Measurements from ENCODE around the gene SLC22A31. TPM values are rescaled to one million over a fixed set of nuclear protein-coding genes. Genes with fewer than 3 reads are reported as not detected.
"Not testable (repeated sequence)": the region's sequence is repeated elsewhere in the genome, so short reads cannot be mapped to it uniquely, and the experiment has no call there.

The SLC22A31 gene
- total RNA-seq, 2 experiments from 2014 or later, result 1.8 to 2.8 TPM

DNA sequence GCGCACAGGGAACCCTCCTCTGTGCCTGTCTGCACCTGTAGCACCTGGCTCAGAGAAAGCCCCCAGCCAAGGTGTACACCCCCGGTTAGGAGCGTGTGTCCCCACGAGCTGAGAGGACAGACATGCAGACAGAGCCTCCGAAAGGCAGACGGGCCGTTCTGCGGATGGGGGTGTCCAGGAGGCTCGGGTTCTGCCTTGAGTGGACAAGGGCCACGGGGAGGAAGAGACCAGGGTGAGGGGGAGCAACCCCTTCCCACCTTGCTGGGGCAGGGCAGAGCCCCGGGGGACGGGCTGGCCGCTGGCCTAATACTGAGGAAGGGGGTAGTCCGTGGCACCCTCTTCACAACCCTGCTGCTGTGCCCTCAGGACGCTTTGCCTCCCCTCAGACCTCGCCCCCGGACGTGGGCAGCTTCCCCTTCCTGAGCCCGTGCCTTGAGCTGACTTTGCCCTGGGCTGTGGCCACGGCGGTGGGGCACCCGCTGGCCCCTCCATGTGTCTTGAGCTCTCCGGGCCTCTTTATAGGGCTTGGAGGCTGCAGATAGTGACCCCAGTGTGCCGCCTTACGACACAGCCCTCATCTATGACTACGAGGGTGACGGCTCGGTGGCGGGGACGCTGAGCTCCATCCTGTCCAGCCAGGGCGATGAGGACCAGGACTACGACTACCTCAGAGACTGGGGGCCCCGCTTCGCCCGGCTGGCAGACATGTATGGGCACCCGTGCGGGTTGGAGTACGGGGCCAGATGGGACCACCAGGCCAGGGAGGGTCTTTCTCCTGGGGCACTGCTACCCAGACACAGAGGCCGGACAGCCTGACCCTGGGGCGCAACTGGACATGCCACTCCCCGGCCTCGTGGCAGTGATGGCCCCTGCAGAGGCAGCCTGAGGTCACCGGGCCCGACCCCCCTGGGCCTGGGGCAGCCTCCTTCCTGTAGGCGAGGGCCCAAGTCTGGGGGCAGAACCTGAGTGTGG, 5.7 kb downstream of the SLC22A31 start:
- Mint-ChIP-seq H3K4me1 (no peaks in the 10 kb centered on the region), H3K4me3 (no peak overlapping the region), H3K9me3 (no peaks in the 10 kb centered on the region), H3K36me3 (ENCODE audit: low read depth) (no peaks in the 10 kb centered on the region), H3K27ac (no peak overlapping the region), H3K27me3 (no peaks in the 10 kb centered on the region)
- DNase-seq, result peak; percentile 5
- CTCF ChIA-PET, result no interaction called here
- POLR2A ChIA-PET, result no interaction called here

DNA sequence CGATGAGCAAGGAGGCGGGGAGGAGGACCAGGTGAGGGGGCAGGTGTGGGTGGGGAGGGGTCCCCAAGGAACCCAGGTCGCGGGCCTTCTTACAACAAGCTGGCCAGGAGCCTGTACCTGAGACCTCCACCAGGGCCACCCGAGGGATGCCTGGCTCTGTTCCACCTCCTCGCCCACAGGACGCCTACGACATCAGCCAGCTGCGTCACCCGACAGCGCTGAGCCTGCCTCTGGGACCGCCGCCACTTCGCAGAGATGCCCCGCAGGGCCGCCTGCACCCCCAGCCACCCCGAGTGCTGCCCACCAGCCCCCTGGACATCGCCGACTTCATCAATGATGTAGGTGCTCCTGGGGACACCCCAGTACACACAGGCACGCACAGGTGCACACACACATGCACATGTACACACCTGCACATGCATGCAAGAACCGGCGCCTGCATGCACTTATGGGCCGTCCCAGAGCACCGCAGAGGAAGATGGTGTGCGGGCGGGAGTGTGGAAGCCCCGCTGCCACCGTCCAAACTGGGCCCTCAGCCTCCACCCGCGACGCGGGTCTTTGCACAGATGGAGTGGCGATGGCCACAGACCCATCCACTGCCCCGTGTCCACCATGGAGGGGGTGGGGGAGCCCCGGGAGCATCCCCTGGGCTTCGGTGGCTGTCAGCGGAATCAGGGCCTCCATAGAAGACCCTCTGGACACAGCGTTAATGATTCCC, 6.6 kb downstream of the SLC22A31 start:
- ChIA-PET POLR2A (no interaction called here), CTCF (no interaction called here)
- DNase-seq, result no peak
- H3K4me3 Mint-ChIP-seq, result no peak overlapping the region
- no peak overlapping the region for H3K27ac Mint-ChIP-seq
- no peaks in the 10 kb centered on the region for H3K27me3 Mint-ChIP-seq
- no peaks in the 10 kb centered on the region for H3K9me3 Mint-ChIP-seq
- H3K4me1 Mint-ChIP-seq, result no peaks in the 10 kb centered on the region
- no peaks in the 10 kb centered on the region for H3K36me3 Mint-ChIP-seq (ENCODE audit: low read depth)

DNA sequence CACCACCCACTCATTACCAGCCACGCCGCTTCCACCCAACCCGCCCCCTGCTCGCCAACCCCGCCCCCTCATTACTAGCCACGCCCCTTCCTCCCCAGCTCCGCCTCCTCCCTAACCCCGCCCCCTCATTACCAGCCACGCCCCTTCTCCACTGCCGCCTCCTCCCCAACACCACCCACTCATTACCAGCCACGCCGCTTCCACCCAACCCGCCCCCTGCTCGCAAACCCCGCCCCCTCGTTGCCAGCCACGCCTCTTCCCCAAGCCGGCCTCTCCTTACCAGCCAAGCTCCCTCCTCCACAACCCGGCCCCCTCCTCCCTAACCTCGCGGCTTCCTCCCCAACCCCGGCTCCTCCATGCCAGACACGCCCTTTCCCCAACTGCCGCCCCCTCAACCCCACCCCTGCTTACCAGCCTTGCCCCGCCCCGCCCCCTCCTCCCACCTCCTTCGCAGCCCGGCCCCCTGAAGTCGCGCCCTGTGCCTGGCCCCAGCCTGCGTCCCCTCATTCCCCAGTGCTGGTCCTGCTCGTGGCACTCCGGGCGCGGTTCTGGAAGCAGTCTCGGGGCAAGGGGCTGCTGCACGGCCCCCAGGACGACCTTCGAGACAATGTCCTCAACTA, 7.3 kb downstream of the SLC22A31 start:
- DNase-seq, result peak; percentile 45

DNA sequence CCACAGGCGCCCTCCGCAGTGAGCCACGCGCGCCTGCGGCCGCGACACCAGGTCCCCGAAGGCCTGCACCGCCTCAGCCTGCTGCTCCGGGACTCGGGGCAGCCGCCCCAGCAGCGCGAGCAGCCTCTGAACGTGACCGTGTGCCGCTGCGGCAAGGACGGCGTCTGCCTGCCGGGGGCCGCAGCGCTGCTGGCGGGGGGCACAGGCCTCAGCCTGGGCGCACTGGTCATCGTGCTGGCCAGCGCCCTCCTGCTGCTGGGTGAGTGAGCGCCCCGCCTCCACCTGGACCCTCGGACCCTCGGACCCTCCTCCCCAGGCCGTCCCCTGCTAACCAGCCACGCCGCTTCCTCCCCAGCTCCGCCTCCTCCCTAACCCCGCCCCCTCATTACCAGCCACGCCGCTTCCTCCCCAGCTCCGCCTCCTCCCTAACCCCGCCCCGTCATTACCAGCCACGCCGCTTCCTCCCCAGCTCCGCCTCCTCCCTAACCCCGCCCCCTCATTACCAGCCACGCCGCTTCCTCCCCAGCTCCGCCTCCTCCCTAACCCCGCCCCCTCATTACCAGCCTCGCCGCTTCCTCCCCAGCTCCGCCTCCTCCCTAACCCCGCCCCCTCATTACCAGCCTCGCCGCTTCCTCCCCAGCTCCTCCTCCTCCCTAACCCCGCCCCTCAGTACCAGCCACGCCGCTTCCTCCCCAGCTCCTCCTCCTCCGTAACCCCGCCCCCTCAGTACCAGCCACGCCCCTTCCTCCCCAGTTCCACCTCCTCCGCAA, 8.0 kb downstream of the SLC22A31 start:
- not testable (repeated sequence) for H3K36me3 Mint-ChIP-seq (ENCODE audit: low read depth); H3K9me3 Mint-ChIP-seq; H3K4me1 Mint-ChIP-seq; H3K4me3 Mint-ChIP-seq; H3K27ac Mint-ChIP-seq; H3K27me3 Mint-ChIP-seq
- peak; percentile 62 for DNase-seq
- ChIA-PET POLR2A (interaction anchor here (0.6 kb wide), 1 partner anchor 553 kb away, joined by 3 read pairs; no protein-coding TSS in a partner anchor), CTCF (interaction anchor here (0.8 to 0.9 kb wide), 2 partner anchors 12 to 24 kb away, joined by 4 read pairs; no protein-coding TSS in a partner anchor)

More for the DNA sequence above, 7.3 kb downstream of the SLC22A31 start:
- CTCF ChIA-PET, result interaction anchor here (0.8 to 0.9 kb wide), 2 partner anchors 13 to 23 kb away, joined by 4 read pairs; no protein-coding TSS in a partner anchor
- Mint-ChIP-seq H3K27me3 (no peaks in the 10 kb centered on the region), H3K27ac (no peak overlapping the region), H3K36me3 (ENCODE audit: low read depth) (no peaks in the 10 kb centered on the region), H3K9me3 (no peaks in the 10 kb centered on the region), H3K4me3 (no peak overlapping the region), H3K4me1 (no peaks in the 10 kb centered on the region)
- POLR2A ChIA-PET, result interaction anchor here (0.6 kb wide), 1 partner anchor 554 kb away, joined by 3 read pairs; no protein-coding TSS in a partner anchor

DNA sequence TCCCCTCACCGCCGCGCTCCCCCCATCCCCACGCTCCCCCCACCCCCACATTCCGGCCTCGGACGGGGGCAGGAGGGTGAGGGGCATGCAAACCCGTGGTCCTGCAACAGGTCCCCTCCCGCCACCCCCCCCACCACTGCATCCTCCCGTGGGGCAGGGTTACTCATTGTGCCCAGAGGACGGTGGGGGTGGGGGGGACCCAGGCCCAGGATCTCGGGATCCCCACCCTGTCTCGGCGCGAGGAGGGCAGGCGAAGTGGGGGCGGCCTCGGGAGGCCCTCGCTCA, 8.5 kb downstream of the SLC22A31 start:
- DNase-seq, result no peak
- Mint-ChIP-seq H3K27ac (no peak overlapping the region), H3K4me3 (no peak overlapping the region), H3K4me1 (no peaks in the 10 kb centered on the region), H3K9me3 (no peaks in the 10 kb centered on the region), H3K36me3 (ENCODE audit: low read depth) (no peaks in the 10 kb centered on the region), H3K27me3 (no peaks in the 10 kb centered on the region)
- POLR2A ChIA-PET, result no interaction called here
- CTCF ChIA-PET, result no interaction called here

DNA sequence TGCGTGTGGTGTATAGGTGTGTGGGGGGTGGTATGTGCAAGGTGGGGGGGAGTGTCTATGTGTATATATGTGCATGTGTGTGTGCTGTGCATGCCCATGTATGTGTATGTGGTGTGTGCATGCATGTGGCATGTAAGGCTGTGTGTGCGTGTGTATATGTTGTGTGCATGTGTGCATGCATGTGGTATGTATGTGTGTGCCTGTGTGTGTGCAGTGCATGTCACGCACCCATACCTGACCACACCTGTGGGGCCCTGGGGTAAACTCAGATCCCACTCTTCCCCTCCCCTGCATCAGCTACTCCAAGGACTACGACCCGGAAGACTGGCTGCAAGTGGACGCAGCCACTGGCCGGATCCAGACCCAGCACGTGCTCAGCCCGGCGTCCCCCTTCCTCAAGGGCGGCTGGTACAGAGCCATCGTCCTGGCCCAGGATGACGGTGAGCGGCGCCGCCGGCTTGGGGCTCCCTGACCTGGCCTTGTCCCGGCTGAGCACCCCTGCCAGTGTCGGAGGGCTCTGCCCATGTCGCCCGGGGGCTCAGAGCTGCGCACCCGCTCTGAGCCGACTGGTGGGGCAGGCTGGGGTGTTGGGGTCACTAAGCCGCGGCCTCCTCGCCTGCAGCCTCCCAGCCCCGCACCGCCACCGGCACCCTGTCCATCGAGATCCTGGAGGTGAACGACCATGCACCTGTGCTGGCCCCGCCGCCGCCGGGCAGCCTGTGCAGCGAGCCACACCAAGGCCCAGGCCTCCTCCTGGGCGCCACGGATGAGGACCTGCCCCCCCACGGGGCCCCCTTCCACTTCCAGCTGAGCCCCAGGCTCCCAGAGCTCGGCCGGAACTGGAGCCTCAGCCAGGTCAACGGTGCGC, 9.1 kb downstream of the SLC22A31 start:
- CTCF ChIA-PET, result no interaction called here
- H3K9me3 Mint-ChIP-seq, result no peaks in the 10 kb centered on the region
- no peak overlapping the region for H3K4me3 Mint-ChIP-seq
- POLR2A ChIA-PET, result no interaction called here
- no peaks in the 10 kb centered on the region for H3K27me3 Mint-ChIP-seq
- H3K4me1 Mint-ChIP-seq, result no peaks in the 10 kb centered on the region
- H3K27ac Mint-ChIP-seq, result no peak overlapping the region
- H3K36me3 Mint-ChIP-seq (ENCODE audit: low read depth), result no peaks in the 10 kb centered on the region
- no peak for DNase-seq

DNA sequence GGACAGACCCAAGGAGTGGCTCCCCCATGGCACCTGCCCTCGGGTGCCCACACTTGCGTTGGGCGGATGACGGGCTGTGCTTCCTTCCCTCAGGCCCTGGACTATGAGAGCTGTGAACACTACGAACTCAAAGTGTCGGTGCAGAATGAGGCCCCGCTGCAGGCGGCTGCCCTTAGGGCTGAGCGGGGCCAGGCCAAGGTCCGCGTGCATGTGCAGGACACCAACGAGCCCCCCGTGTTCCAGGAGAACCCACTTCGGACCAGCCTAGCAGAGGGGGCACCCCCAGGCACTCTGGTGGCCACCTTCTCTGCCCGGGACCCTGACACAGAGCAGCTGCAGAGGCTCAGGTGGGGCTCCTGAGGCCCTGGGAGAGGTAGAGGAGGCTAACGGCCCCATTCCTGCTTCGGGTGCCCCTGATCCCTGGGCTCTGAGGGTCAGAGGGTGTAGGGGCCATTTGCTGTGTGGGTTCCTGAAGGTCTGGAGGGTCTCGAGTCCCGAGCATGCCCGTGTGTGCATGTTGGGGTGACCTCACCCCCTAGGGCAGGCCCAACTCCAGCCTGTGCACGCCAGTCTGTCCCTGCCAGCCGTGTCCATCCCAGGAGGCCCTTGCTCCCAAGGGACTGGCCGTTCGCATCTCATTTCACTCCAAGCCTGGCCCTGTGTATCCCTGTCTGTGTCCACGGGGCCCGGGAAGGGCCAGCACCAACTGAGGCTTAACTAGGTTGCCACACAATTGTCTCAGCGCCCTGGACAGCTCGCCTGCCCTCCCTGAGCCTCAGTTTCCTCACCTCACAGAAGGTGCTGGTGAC, 10.0 kb downstream of the SLC22A31 start:
- Mint-ChIP-seq H3K9me3 (no peaks in the 10 kb centered on the region), H3K4me1 (no peaks in the 10 kb centered on the region), H3K36me3 (ENCODE audit: low read depth) (no peaks in the 10 kb centered on the region), H3K4me3 (no peak overlapping the region), H3K27me3 (no peaks in the 10 kb centered on the region), H3K27ac (no peak overlapping the region)
- POLR2A ChIA-PET, result no interaction called here
- CTCF ChIA-PET, result no interaction called here
- DNase-seq, result no peak

DNA sequence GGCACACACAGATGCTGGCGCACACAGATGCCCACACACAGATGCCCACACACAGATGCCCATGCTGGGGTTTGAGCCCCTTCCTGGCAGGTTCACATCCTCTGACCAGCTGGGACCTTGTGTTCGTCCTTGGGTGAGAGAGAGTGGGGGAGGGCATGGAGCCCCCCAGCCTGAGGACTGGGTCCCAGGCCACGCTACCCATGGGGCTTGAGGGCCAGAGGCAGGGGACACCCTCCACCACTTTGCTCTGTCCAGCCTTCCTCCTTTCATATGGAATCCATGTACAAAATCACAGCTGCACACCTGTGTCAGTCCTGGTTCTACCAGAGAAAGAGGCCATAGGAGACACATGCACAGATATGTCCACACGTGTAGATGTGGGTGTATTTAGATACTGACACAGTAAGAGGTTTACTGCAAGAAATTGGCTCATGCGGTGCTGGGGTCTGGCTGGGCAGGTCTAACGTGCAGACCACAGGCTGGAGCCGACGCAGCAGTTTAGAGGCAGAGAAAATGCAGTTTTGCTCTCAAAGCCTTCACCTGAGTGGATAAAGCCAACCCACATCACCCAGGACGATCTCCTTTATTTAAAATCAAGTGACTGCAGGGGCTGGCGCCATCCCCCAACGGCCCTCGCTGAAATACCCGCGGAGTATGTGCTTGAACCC, 10.8 kb downstream of the SLC22A31 start:
- H3K4me1 Mint-ChIP-seq, result no peaks in the 10 kb centered on the region
- H3K27me3 Mint-ChIP-seq, result no peaks in the 10 kb centered on the region
- H3K4me3 Mint-ChIP-seq, result no peak overlapping the region
- no peaks in the 10 kb centered on the region for H3K9me3 Mint-ChIP-seq
- DNase-seq, result no peak
- no peaks in the 10 kb centered on the region for H3K36me3 Mint-ChIP-seq (ENCODE audit: low read depth)
- CTCF ChIA-PET, result no interaction called here
- POLR2A ChIA-PET, result no interaction called here
- H3K27ac Mint-ChIP-seq, result no peak overlapping the region

DNA sequence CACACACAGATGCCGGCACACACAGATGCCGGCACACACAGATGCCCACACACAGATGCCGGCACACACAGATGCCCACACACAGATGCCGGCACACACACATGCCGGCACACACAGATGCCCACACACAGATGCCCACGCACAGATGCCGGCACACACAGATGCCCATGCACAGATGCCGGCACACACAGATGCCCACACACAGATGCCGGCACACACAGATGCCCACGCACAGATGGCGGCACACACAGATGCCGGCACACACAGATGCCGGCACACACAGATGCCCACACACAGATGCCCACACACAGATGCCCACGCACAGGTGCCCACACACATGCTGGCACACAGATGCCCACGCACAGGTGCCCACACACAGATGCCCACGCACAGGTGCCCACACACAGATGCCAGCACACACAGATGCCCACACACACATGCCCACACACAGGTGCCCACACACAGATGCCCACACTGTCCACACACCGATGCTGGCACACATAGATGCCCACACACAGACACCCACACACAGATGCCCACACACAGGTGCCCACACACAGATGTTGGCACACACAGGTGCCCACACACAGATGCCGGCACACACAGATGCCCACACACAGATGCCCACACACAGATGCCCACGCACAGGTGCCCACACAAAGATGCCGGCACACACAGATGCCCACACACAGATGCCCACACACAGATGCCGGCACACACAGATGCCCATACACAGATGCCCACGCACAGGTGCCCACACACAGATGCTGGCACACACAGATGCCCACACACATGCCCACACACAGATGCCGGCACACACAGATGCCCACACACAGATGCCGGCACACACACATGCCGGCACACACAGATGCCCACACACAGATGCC, 11.6 kb downstream of the SLC22A31 start:
- H3K27me3 Mint-ChIP-seq, result not testable (repeated sequence)

DNA sequence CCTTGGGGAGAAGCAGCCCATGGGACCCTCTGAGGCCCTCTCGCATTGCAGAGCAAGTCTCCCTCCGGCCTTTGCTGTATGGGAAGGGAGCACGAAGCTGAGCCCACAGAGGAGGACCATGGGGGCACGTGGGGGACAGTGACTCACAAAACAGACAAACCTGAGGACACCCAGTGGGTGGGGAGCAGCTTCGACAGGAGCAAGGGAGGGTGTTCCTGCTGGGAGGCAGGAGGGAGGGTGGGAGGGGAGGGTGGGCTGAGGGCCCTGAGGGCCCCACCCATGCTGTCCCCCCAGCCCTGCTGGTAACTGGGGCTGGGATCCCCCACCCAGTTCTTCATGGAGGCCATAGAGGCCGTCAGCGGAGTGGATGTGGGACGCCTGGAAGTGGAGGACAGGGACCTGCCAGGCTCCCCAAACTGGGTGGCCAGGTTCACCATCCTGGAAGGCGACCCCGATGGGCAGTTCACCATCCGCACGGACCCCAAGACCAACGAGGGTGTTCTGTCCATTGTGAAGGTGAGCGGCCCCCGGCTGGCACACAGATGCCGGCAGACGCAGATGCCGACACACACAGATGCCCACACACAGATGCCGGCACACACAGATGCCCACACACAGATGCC, 12.5 kb downstream of the SLC22A31 start:
- no peaks in the 10 kb centered on the region for H3K36me3 Mint-ChIP-seq (ENCODE audit: low read depth)
- H3K9me3 Mint-ChIP-seq, result no peaks in the 10 kb centered on the region
- ChIA-PET CTCF (interaction anchor here (0.6 to 0.8 kb wide), 2 partner anchors 13 to 340 kb away, joined by 3 read pairs; no protein-coding TSS in a partner anchor), POLR2A (no interaction called here)
- no peaks in the 10 kb centered on the region for H3K4me1 Mint-ChIP-seq
- no peak overlapping the region for H3K4me3 Mint-ChIP-seq
- peak overlapping the region; percentile 48 for H3K27ac Mint-ChIP-seq
- H3K27me3 Mint-ChIP-seq, result no peaks in the 10 kb centered on the region
- no peak for DNase-seq

More for the DNA sequence above, 11.6 kb downstream of the SLC22A31 start:
- H3K27ac Mint-ChIP-seq; H3K4me1 Mint-ChIP-seq; DNase-seq; H3K4me3 Mint-ChIP-seq; POLR2A ChIA-PET; H3K9me3 Mint-ChIP-seq; H3K36me3 Mint-ChIP-seq (ENCODE audit: low read depth); CTCF ChIA-PET: not testable (repeated sequence)
